ENCODE measurements around the gene GADD45G.

Gene GADD45G

DNA sequence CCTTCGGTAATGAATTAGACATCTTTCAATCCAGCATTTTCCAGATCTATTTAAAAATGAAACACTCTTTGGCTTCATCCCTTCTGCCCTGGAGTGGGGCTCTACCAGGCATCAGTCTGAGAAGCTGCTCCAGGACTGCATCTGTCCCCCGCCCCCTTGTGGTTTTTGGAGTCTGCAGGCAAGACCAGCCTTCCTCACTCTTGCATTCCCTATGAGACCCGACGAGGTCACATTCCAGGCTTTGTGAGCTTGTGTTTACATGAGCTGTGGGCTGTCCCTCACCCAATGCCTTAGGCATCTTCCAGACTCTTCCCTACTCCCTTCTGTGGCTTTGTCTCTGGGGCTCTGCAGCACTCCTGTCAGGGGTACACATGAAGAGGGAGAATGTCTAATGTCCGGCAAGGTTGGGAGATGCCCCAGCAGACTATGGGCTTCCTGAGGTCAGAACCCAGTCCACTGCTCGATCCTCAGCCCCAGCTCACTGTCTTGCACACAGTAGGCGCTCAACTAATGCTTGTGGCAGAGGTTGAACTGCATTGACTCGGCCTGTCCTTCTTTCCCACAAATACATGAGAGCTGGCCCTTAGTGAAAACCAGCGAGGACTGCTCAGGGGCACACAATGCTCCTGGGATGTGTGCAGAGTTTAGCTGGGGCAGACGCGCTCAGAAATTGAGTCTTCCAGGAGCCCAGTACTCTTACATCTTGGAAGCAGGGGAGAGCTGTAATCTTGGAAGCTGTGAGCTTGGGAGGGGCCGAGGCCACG lies 11.7 kb upstream of the GADD45G start:
- peak; percentile 42 for DNase-seq (ENCODE audit: low spot score)

DNA sequence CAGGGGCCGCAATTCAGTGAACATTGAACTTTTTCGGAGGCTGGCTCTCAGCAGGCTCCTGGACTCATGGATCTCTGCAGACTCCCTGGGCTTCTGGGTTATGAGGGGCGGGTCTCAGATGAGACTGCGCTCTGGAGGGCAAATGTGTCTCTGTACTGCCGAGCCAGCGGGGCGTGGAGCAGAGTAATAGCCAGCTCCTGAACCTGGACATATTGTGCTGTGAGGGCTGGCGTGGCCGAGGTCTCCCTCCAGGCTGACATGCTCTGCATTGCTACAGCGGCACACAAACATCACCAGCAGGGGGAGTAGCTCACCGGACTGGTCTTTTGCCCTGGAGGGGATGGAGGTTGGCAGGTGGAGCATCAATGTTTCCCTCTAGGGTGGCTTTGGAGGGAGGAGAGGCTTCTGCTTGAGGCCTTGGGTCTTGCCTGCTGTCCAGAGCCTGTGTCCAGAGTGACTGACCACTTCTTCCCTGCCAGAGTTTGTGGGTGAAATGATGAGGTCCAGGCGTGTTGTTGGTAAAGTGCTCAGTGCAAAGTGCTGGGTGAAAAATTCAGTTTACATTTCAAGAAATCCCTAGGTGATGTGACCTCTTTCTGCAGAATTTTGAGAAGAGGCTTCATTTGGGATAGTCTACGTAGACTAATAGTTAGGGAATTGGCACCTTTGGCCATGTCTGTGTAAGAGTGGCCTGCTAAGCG lies 10.9 kb upstream of the GADD45G start:
- peak; percentile 38 for DNase-seq (ENCODE audit: low spot score)

DNA sequence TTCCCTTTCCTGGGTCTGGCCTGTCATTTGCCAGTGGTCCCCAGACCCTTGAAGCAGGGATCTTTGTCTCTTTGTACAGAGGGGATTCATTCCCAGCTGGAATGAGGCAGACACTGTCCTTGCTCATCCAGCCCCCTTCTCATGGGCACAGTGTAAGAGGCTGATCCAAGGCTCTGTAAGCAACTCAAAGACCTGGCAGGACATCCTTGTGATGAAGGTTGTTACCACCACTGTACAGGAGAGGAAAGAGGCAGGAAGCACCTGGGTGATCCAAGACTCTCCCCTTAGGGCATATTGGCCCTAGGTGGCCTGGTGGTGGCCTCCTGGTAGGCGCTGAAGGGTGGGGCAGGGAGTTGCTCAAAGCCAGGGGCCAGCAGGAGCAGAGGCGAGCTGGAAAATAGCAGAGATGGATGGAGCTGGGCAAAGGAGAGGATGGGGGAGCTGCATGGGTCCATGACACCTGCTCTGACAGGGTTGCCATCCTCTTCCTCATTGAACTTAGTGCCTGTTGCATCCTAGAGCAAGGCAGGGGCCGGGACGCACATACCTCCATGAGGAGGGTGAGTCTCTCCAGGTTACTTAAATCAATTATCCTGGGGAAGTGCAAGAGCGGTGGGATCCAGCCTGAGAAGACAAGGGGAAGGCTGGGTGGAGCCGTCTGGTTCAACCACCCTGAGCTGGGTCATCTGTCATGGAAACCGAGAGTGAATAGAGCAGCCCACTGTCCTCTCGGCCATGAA lies 9.8 kb upstream of the GADD45G start:
- DNase-seq (ENCODE audit: low spot score) = no peak

DNA sequence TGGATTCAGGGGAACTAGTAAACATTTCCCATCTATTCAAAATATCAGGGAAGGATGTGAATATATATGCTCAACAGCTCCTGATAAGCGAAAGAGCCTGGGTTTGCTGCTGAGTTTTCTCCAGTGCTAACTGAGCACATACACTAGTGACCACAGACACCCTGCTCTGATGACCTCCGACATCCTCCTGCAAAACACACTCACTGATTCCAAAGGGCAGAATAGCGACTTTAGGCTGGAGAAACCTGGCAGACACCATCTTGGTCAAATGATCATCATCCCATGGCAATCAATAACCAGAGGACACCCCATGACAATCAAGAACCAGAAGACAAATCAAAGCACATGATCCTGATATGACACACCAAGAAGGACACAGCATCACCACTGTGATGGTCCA lies 9.2 kb upstream of the GADD45G start:
- no peak for DNase-seq (ENCODE audit: low spot score)

GRCh38 chr9:89596937-89597555 lies 7.8 kb upstream of the GADD45G start:
- no peak for DNase-seq (ENCODE audit: low spot score)

DNA sequence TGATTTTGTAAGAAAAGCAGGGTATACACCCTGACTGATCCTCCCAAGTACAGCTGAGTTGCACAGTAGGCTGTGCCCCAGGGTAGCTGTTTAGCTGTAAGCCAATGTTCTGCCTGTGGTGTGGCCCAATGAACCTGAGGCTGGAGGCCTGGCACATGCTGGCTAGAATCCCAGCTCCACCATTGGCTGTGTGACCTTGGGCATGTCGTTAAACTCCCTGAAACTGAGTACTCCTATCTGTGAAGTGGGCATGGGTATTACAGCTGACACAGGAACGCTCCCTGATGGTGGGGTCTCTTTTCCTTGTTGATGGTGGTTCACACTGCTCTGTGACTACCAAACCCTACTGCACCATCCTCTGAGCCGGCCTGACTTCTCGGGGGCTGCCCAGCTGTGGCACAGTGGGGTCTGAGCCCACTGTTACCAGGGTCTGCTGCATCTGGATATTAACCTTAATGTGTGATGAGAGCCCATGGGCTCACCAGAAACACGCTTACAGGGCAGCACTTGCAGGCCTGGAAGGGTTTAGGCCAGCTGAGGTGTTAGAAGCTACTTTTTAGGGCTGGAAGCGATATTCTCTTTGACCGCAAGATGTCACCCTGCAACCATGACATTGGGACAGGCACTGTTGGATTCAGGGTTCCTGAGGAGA lies 7.0 kb upstream of the GADD45G start:
- peak; percentile 59 for DNase-seq (ENCODE audit: low spot score)

- DNase-seq (ENCODE audit: low spot score) = no peak
Measured at GRCh38 chr9:89598363-89598713, 6.5 kb upstream of the GADD45G start.

- DNase-seq (ENCODE audit: low spot score) = no peak
Measured at GRCh38 chr9:89598926-89599325, 5.9 kb upstream of the GADD45G start.

DNA sequence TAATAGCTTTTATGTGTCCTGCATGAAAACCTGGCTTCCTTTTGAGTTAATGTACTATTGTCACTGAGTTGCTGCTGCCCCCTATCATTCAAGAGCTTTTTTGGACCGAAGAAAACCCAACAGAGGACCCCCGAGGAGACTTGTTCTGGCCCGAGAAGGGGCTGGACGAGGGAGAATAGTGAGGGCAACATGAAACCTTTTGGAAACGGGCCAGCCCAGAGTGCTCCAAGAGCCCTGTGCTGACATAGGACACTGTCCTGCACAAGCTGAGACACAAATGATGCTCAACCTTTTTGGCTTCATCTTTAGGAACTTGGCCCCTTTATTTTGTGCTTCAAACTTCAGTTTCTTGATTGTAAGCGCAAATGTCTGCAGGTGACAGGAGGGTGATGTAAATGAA lies 4.0 kb upstream of the GADD45G start:
- no peak for DNase-seq (ENCODE audit: low spot score)

DNA sequence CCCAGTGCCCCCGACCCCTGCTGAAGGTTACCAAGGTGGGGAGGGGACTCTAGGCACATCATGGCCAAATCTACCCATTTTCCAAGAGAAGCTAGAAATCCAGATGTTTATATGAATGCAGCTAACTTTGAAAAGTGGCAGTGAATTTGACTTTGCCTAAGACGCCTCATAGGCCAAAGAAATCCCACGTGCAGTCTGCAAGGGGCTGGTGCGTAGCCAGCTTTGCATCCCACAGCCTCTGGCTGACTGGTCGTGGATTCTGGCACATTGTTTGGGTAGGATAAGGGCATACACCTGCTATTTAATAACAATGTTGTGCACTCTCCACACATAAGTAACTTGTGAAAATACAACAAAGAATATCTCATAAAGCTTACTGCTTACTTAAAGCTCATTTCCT lies 3.5 kb upstream of the GADD45G start:
- DNase-seq (ENCODE audit: low spot score) = no peak

DNA sequence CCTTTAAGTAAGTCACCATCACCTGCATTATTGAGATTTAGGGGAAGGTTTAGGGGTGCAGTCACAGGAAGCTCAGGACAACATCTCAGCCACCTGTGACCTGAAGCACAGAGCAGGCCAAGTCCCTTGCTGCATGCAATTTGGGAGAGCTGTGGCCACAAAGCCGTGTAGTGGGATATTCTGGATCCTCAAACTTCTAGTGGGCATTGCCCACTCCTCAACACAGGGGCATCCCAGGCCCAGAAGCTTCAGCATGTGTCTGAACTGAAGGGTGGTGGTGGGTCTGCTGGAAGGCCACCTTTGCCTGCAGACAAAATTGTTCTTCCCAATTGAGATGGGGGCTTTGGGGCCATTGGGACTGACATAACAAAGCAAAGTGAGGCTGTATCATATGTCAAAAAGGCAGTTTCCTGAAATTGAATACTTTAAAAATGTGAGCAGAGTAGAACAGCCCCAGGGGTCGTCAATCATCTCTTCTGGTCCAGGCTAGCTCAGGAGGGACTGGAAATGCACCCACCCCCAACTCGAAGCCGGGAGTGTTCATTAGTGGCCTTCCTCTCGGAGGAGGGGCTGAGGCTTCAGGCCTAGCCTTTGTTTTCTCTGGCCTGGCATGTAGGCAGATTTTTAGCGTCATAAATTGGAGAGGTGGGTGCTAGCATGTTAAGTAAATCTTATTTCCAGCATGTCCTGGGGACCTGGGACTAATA lies 2.8 kb upstream of the GADD45G start:
- no peak for DNase-seq (ENCODE audit: low spot score)

- peak; percentile 75 for DNase-seq (ENCODE audit: low spot score)
Measured at GRCh38 chr9:89602978-89603766, 1.6 kb upstream of the GADD45G start.

GRCh38 chr9:89603767-89604665 lies 796 bp upstream of the GADD45G start:
- peak; percentile 29 for DNase-seq (ENCODE audit: low spot score)

DNA sequence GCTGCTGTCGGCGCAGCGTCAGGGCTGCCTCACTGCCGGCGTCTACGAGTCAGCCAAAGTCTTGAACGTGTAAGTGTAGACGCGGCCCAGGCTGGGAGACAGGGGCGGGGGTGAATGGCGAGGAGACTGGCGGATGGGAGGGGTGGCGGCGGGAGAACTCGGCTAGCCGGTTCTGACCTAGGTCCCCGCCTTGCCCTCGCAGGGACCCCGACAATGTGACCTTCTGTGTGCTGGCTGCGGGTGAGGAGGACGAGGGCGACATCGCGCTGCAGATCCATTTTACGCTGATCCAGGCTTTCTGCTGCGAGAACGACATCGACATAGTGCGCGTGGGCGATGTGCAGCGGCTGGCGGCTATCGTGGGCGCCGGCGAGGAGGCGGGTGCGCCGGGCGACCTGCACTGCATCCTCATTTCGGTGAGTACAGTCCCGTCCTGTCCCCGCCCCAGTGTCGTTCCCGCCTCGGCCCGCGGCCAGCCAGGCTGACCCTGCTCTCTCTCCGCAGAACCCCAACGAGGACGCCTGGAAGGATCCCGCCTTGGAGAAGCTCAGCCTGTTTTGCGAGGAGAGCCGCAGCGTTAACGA lies 745 bp downstream of the GADD45G start:
- peak; percentile 57 for DNase-seq (ENCODE audit: low spot score)

DNA sequence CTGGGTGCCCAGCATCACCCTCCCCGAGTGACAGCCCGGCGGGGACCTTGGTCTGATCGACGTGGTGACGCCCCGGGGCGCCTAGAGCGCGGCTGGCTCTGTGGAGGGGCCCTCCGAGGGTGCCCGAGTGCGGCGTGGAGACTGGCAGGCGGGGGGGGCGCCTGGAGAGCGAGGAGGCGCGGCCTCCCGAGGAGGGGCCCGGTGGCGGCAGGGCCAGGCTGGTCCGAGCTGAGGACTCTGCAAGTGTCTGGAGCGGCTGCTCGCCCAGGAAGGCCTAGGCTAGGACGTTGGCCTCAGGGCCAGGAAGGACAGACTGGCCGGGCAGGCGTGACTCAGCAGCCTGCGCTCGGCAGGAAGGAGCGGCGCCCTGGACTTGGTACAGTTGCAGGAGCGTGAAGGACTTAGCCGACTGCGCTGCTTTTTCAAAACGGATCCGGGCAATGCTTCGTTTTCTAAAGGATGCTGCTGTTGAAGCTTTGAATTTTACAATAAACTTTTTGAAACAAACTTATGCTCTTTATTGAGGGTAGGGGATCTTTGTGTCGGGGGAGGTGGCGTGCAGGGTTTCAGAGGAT lies 1.3 kb downstream of the GADD45G start:
- DNase-seq (ENCODE audit: low spot score) = peak; percentile 89

DNA sequence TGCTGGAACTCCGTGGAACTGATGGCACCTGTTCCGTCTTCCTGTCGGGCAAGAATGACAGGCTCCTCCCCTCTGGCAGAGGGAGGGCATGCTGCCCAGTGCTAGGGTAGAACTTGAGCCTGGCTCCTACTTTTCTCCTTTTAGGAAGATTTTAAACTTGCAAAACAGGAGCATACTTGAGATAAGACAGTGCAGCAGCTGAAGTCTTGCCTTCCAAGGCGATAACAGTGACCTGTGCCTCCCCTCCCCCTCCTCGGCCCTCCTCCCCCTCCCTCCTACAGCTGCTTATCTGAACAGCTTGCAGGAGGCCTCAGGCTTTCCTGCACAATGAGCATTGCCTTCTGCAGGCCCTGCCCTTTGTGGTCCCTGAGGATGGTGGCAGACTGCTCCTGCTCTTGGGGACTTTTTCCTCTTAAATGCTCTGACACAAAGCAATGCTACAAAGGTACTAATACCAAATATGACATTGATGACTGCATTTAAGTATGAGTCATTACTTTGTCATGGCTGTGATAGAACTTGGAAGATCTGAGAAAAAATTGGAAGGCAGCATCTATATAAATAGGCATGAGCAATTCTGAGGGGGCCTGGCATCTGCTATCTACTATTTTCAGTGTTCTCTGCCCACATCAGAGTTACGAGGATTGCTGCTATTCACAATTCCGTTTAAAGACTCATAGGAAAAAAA lies 2.0 kb downstream of the GADD45G start:
- peak; percentile 43 for DNase-seq (ENCODE audit: low spot score)

GRCh38 chr9:89608641-89609335 lies 4.0 kb downstream of the GADD45G start:
- no peak for DNase-seq (ENCODE audit: low spot score)
